GM23338 (cell line): ENCODE data around the gene TMBIM1. TPM values are rescaled to one million over a fixed set of nuclear protein-coding genes. Genes with fewer than 3 reads are reported as not detected.
"Not testable (repeated sequence)": the region's sequence is repeated elsewhere in the genome, so short reads cannot be mapped to it uniquely, and the experiment has no call there.

Experiments used
- ATAC-seq: fragments of 200-7000 bp; cut with Tn5 transposase; 3 replicates; pipeline ENCODE4 v1.9.1; 2020
- DNase-seq: peaks from one replicate; pipeline ENCODE4 v3.0.0-alpha.2; 2015; ENCODE audit warnings: low spot score
- H2AFZ ChIP-seq: fragments of 200-600 bp; sonication (generic); 2 replicates; pipeline ENCODE4 v1.8.0; 2016; ENCODE audit warnings: antibody characterized with exemption, mild to moderate bottlenecking, moderate library complexity
- H3F3A ChIP-seq: fragments of 200-600 bp; sonication (generic); replicated peaks from 2 replicates; pipeline ENCODE4 v1.8.0; 2017; ENCODE audit warnings: antibody characterized with exemption, mixed run types, low read depth
- H3K27ac ChIP-seq: fragments of 200-600 bp; sonication (generic); 2 replicates; pipeline ENCODE4 v1.6.1; 2016; ENCODE audit warnings: low read depth
- H3K27me3 ChIP-seq: fragments of 200-600 bp; sonication (generic); 2 replicates; pipeline ENCODE4 v1.8.0; 2016; ENCODE audit warnings: mild to moderate bottlenecking, mixed run types, moderate library complexity; ENCODE audit not compliant: insufficient read depth
- H3K36me3 ChIP-seq: fragments of 200-600 bp; sonication (generic); 2 replicates; pipeline ENCODE4 v1.8.0; 2016; ENCODE audit warnings: mild to moderate bottlenecking; ENCODE audit not compliant: insufficient read depth
- H3K4me1 ChIP-seq: fragments of 200-600 bp; sonication (generic); 2 replicates; pipeline ENCODE4 v1.8.0; 2016; ENCODE audit warnings: mild to moderate bottlenecking, moderate library complexity; ENCODE audit not compliant: insufficient read depth
- H3K4me2 ChIP-seq: fragments of 200-600 bp; sonication (generic); 2 replicates; pipeline ENCODE4 v1.7.1; 2017; ENCODE audit warnings: mixed run types
- H3K4me3 ChIP-seq: fragments of 200-600 bp; sonication (generic); 2 replicates; pipeline ENCODE4 v1.6.1; 2016; ENCODE audit warnings: mixed run types
- H3K79me2 ChIP-seq: fragments of 200-600 bp; sonication (generic); replicated peaks from 2 replicates; pipeline ENCODE4 v1.8.0; 2017; ENCODE audit warnings: mild to moderate bottlenecking; ENCODE audit not compliant: insufficient read depth
- H3K9me2 ChIP-seq: fragments of 200-600 bp; sonication (generic); 2 replicates; pipeline ENCODE4 v1.8.0; 2017; ENCODE audit not compliant: insufficient read depth
- H4K20me1 ChIP-seq: fragments of 200-600 bp; sonication (generic); replicated peaks from 2 replicates; pipeline ENCODE4 v1.8.0; 2017; ENCODE audit warnings: mild to moderate bottlenecking; ENCODE audit not compliant: insufficient read depth
- H3K27ac Mint-ChIP-seq: 2 replicates; pipeline ENCODE4 v1.8.0; 2020; ENCODE audit warnings: inconsistent platforms, mild to moderate bottlenecking, moderate library complexity, mixed read lengths
- H3K27me3 Mint-ChIP-seq: 3 replicates; pipeline ENCODE4 v1.8.0; 2022; ENCODE audit warnings: low read depth, mild to moderate bottlenecking, moderate library complexity, mixed read lengths, inconsistent platforms; ENCODE audit not compliant: insufficient read depth, poor library complexity
- H3K36me3 Mint-ChIP-seq: 3 replicates; pipeline ENCODE4 v1.8.0; 2021; ENCODE audit warnings: low read depth, mild to moderate bottlenecking, inconsistent platforms, moderate library complexity, mixed read lengths
- H3K4me1 Mint-ChIP-seq: 3 replicates; pipeline ENCODE4 v1.8.0; 2020; ENCODE audit warnings: mild to moderate bottlenecking, inconsistent platforms, mixed read lengths
- H3K4me3 Mint-ChIP-seq: 3 replicates; pipeline ENCODE4 v1.8.0; 2021; ENCODE audit warnings: moderate library complexity, mild to moderate bottlenecking, inconsistent platforms, mixed read lengths
- H3K9me3 Mint-ChIP-seq: 3 replicates; pipeline ENCODE4 v1.8.0; 2020; ENCODE audit warnings: moderate library complexity, mild to moderate bottlenecking, inconsistent platforms, mixed read lengths
- CREB1 ChIP-seq: fragments of 250-450 bp; sonication (Bioruptor Pico); IDR thresholded peaks from 2 replicates; pipeline ENCODE4 v1.5.0; 2020; ENCODE audit warnings: low read depth, mild to moderate bottlenecking, moderate library complexity
- JUNB ChIP-seq: IDR thresholded peaks from one replicate; pipeline ENCODE4 v1.6.1; 2016; ENCODE audit warnings: antibody characterized with exemption; ENCODE audit not compliant: unreplicated experiment
- POLR2AphosphoS5 ChIP-seq: IDR thresholded peaks from 2 replicates; pipeline ENCODE4 v1.6.1; 2016; ENCODE audit warnings: antibody characterized with exemption, low read depth
- STAT1 ChIP-seq: IDR thresholded peaks from one replicate; pipeline ENCODE4 v1.6.1; 2016; ENCODE audit warnings: antibody characterized with exemption; ENCODE audit not compliant: unreplicated experiment
- polyA plus RNA-seq: library from polyadenylated mRNA; unstranded; fragments of >200 nt; fragmentation: Nextera tagmentation; extraction: Ambion mirVana; gene quantifications from 2 replicates; pipeline ENCODE4 v1.2.1, GENCODE V29; 2016
- total RNA-seq: library from RNA; depleted of rRNA; stranded (reverse); fragments of >200 nt; shearing (Covaris generic); gene quantifications from 2 replicates; pipeline ENCODE4 v1.2.3, GENCODE V29; 2014
- TF ChIP-seq, protein P1 (sequence below): IDR thresholded peaks from one replicate; pipeline ENCODE4 v1.6.1; 2018; ENCODE audit warnings: antibody characterized with exemption; ENCODE audit not compliant: unreplicated experiment
- TF ChIP-seq, protein P2 (sequence below): fragments of 250-450 bp; sonication (Bioruptor Pico); IDR thresholded peaks from 2 replicates; pipeline ENCODE4 v1.5.0; 2020; ENCODE audit warnings: mild to moderate bottlenecking, moderate library complexity

TMBIM1 gene
- total and polyA plus RNA-seq, 2 experiments from 2014 or later: 12.0 to 20.8 TPM

GRCh38 chr2:218315397-218315796 is 23.1 kb upstream of the TMBIM1 start:
- 0 out of 2 replicates have a peak, but pooled peaks cover 3% of the 10 kb centered on the region for H3K4me1 ChIP-seq
- Mint-ChIP-seq H3K36me3 (no peaks in the 10 kb centered on the region), H3K4me3 (no peak overlapping the region), H3K9me3 (no peaks in the 10 kb centered on the region), H3K4me1 (peaks cover 5% of the 10 kb centered on the region), H3K27ac (no peak overlapping the region), H3K27me3 (no peaks in the 10 kb centered on the region)
- H3K4me2 ChIP-seq: no peak overlapping the region
- H3K79me2 ChIP-seq: no peaks in the 10 kb centered on the region
- no peak overlapping the region for H2AFZ ChIP-seq
- no peaks in the 10 kb centered on the region for H3K27me3 ChIP-seq
- no peak overlapping the region for H3K4me3 ChIP-seq
- H3K36me3 ChIP-seq: no peaks in the 10 kb centered on the region
- no peaks in the 10 kb centered on the region; the same call in 1 of the 2 replicates for H4K20me1 ChIP-seq
- ATAC-seq (no peak), DNase-seq (no peak)
- no peaks in the 10 kb centered on the region for H3F3A ChIP-seq
- no peak overlapping the region for H3K27ac ChIP-seq
- no peak for TF ChIP-seq STAT1
- TF ChIP-seq, protein P1, sequence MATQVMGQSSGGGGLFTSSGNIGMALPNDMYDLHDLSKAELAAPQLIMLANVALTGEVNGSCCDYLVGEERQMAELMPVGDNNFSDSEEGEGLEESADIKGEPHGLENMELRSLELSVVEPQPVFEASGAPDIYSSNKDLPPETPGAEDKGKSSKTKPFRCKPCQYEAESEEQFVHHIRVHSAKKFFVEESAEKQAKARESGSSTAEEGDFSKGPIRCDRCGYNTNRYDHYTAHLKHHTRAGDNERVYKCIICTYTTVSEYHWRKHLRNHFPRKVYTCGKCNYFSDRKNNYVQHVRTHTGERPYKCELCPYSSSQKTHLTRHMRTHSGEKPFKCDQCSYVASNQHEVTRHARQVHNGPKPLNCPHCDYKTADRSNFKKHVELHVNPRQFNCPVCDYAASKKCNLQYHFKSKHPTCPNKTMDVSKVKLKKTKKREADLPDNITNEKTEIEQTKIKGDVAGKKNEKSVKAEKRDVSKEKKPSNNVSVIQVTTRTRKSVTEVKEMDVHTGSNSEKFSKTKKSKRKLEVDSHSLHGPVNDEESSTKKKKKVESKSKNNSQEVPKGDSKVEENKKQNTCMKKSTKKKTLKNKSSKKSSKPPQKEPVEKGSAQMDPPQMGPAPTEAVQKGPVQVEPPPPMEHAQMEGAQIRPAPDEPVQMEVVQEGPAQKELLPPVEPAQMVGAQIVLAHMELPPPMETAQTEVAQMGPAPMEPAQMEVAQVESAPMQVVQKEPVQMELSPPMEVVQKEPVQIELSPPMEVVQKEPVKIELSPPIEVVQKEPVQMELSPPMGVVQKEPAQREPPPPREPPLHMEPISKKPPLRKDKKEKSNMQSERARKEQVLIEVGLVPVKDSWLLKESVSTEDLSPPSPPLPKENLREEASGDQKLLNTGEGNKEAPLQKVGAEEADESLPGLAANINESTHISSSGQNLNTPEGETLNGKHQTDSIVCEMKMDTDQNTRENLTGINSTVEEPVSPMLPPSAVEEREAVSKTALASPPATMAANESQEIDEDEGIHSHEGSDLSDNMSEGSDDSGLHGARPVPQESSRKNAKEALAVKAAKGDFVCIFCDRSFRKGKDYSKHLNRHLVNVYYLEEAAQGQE: no peak
- no peaks in the 10 kb centered on the region for H3K9me2 ChIP-seq

- H3F3A ChIP-seq, H3K4me3 Mint-ChIP-seq, H3K27me3 Mint-ChIP-seq, ATAC-seq, H3K79me2 ChIP-seq, H2AFZ ChIP-seq, H3K4me1 Mint-ChIP-seq, DNase-seq, H3K9me2 ChIP-seq, H3K4me3 ChIP-seq, H3K27ac Mint-ChIP-seq, H3K4me1 ChIP-seq, H3K9me3 Mint-ChIP-seq, H3K36me3 ChIP-seq, H3K4me2 ChIP-seq, H3K27ac ChIP-seq, H3K27me3 ChIP-seq, H3K36me3 Mint-ChIP-seq, H4K20me1 ChIP-seq: not testable (repeated sequence)
These were observed 22.5 kb upstream of the TMBIM1 start for GRCh38 chr2:218314764-218315163.

DNA sequence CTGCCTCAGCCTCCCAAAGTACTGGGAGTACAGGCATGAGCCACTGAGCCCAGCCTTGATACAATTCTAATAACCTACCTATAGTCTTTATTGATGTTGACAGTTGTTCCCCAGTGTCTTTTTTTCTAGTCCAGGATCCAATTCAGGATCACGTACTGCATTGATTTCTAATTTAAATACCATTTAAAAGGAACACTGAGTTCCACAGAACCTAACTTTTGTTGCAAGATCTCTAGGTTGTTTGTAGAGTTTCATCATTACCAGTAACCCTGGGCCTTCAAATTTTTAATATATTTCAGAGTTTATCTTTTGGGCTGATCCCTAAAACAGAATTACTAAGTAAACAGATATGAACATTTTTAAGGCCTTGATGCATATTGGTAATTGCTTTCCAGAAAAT is 21.1 kb upstream of the TMBIM1 start:
- Histone ChIP-seq H3K27me3 (no peaks in the 10 kb centered on the region), H3K27ac (no peak overlapping the region), H4K20me1 (no peaks in the 10 kb centered on the region; the same call in 1 of the 2 replicates), H3K79me2 (no peaks in the 10 kb centered on the region), H3F3A (no peaks in the 10 kb centered on the region), H3K9me2 (no peaks in the 10 kb centered on the region), H3K4me3 (no peak overlapping the region), H3K4me2 (no peak overlapping the region), H2AFZ (no peak overlapping the region), H3K4me1 (0 out of 2 replicates have a peak, but pooled peaks cover 3% of the 10 kb centered on the region), H3K36me3 (no peaks in the 10 kb centered on the region)
- Mint-ChIP-seq H3K36me3 (no peaks in the 10 kb centered on the region), H3K27ac (no peak overlapping the region), H3K9me3 (no peaks in the 10 kb centered on the region), H3K4me3 (no peak overlapping the region), H3K27me3 (no peaks in the 10 kb centered on the region), H3K4me1 (peaks cover 5% of the 10 kb centered on the region)
- no peak for ATAC-seq
- DNase-seq: no peak
- TF ChIP-seq CREB1 (CRISPR knock-in tag) (no peak), POLR2AphosphoS5 (no peak), JUNB (no peak)
- TF ChIP-seq, protein P2, sequence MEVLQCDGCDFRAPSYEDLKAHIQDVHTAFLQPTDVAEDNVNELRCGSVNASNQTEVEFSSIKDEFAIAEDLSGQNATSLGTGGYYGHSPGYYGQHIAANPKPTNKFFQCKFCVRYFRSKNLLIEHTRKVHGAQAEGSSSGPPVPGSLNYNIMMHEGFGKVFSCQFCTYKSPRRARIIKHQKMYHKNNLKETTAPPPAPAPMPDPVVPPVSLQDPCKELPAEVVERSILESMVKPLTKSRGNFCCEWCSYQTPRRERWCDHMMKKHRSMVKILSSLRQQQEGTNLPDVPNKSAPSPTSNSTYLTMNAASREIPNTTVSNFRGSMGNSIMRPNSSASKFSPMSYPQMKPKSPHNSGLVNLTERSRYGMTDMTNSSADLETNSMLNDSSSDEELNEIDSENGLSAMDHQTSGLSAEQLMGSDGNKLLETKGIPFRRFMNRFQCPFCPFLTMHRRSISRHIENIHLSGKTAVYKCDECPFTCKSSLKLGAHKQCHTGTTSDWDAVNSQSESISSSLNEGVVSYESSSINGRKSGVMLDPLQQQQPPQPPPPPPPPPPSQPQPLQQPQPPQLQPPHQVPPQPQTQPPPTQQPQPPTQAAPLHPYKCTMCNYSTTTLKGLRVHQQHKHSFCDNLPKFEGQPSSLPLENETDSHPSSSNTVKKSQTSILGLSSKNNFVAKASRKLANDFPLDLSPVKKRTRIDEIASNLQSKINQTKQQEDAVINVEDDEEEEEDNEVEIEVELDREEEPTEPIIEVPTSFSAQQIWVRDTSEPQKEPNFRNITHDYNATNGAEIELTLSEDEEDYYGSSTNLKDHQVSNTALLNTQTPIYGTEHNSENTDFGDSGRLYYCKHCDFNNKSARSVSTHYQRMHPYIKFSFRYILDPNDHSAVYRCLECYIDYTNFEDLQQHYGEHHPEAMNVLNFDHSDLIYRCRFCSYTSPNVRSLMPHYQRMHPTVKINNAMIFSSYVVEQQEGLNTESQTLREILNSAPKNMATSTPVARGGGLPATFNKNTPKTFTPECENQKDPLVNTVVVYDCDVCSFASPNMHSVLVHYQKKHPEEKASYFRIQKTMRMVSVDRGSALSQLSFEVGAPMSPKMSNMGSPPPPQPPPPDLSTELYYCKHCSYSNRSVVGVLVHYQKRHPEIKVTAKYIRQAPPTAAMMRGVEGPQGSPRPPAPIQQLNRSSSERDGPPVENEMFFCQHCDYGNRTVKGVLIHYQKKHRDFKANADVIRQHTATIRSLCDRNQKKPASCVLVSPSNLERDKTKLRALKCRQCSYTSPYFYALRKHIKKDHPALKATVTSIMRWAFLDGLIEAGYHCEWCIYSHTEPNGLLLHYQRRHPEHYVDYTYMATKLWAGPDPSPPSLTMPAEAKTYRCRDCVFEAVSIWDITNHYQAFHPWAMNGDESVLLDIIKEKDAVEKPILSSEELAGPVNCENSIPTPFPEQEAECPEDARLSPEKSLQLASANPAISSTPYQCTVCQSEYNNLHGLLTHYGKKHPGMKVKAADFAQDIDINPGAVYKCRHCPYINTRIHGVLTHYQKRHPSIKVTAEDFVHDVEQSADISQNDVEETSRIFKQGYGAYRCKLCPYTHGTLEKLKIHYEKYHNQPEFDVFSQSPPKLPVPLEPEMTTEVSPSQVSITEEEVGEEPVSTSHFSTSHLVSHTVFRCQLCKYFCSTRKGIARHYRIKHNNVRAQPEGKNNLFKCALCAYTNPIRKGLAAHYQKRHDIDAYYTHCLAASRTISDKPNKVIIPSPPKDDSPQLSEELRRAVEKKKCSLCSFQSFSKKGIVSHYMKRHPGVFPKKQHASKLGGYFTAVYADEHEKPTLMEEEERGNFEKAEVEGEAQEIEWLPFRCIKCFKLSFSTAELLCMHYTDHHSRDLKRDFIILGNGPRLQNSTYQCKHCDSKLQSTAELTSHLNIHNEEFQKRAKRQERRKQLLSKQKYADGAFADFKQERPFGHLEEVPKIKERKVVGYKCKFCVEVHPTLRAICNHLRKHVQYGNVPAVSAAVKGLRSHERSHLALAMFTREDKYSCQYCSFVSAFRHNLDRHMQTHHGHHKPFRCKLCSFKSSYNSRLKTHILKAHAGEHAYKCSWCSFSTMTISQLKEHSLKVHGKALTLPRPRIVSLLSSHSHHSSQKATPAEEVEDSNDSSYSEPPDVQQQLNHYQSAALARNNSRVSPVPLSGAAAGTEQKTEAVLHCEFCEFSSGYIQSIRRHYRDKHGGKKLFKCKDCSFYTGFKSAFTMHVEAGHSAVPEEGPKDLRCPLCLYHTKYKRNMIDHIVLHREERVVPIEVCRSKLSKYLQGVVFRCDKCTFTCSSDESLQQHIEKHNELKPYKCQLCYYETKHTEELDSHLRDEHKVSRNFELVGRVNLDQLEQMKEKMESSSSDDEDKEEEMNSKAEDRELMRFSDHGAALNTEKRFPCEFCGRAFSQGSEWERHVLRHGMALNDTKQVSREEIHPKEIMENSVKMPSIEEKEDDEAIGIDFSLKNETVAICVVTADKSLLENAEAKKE (CRISPR knock-in tag): no peak
